ENCODE results near the gene SPAG16. TPM values are rescaled to one million over a fixed set of nuclear protein-coding genes. Genes with fewer than 3 reads are reported as not detected.
"Not testable (repeated sequence)": the region's sequence is repeated elsewhere in the genome, so short reads cannot be mapped to it uniquely, and the experiment has no call there.

SPAG16 gene
- total RNA-seq, 1 donor from 2014 or later, result 7.6 TPM

DNA sequence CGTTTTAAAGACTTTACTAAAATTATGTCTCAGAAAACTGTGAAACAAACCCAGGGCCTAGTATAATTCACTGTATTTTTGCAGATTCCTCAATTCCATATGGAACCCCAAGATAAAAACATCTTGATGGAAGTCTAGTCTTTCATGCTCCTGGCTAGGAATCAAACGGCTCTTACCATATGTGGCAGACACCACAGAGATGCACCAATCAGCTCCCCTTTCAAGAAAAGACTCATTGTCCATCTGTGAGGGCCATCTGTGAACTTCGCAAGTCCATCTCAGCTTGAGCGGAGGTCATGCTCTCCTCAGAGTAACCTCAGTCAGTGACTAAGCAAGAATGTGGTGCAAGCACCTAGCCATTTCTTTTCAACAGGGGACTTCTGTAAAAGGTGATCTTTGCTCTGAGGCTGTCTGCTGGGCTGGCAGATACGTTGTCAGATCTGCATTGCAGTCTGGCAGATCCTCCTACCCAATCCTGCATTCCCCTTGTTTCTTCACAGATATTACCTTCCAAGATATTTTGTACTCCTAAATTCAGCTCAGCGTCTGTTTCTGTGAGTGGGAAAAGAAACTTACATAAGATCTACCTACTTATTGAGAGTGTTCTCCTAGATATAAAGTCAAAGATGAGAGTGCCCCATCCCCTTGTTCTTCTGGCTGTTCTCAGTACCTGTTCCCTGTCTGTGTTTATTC, 419.3 kb downstream of the SPAG16 start:
- Histone ChIP-seq H3K27me3 (no peaks in the 10 kb centered on the region), H3K4me3 (no peak overlapping the region), H3K4me1 (no peaks in the 10 kb centered on the region), H3K9me3 (no peaks in the 10 kb centered on the region), H3K36me3 (no peaks in the 10 kb centered on the region), H3K27ac (no peak overlapping the region)
- TF ChIP-seq, protein P1, sequence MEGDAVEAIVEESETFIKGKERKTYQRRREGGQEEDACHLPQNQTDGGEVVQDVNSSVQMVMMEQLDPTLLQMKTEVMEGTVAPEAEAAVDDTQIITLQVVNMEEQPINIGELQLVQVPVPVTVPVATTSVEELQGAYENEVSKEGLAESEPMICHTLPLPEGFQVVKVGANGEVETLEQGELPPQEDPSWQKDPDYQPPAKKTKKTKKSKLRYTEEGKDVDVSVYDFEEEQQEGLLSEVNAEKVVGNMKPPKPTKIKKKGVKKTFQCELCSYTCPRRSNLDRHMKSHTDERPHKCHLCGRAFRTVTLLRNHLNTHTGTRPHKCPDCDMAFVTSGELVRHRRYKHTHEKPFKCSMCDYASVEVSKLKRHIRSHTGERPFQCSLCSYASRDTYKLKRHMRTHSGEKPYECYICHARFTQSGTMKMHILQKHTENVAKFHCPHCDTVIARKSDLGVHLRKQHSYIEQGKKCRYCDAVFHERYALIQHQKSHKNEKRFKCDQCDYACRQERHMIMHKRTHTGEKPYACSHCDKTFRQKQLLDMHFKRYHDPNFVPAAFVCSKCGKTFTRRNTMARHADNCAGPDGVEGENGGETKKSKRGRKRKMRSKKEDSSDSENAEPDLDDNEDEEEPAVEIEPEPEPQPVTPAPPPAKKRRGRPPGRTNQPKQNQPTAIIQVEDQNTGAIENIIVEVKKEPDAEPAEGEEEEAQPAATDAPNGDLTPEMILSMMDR (IDR thresholded peaks at IDR 0.05), result no peak
- intact Hi-C loops (cut with DNase I), result no loop called here
- DNase-seq (ENCODE audit: low spot score in 2 of 2), result no peak

DNA sequence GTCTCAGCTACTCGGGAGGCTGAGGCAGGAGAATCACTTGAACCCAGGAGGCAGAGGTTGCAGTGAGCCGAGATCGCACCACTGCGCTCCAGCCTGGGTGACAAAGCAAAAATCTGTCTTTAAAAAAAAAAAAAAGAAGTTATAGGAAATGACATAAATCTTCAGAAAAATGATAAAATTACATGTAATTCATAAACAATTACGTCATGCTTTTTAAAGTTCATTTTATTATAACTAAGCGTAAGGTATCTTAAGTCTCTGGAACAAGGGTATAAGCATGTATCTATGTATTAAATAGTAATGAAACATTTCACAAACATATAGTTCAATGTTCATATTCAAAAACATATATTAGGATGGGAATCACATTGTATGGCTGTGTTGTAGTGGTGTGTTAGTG, 425.9 kb downstream of the SPAG16 start:
- Histone ChIP-seq H3K4me1 (no peaks in the 10 kb centered on the region), H3K27ac (no peak overlapping the region)

DNA sequence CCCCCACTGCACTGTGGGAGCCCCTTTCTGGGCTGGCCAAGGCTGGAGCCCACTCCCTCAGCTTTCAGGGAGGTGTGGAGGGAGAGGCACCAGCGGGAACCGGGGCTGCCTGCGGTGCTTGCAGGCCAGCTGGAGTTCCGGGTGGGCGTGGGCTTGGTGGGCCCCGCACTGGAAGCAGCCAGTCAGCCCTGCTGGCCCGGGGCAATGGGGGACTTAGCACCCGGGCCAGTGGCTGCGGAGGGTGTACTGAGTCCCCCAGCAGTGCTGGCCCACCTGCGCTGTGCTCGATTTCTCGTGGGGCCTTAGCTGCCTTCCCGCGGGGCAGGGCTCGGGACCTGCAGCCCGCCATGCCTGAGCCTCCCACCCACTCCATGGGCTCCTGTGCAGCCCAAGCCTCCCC, 434.1 kb downstream of the SPAG16 start:
- H3K4me1 ChIP-seq; H3K27me3 ChIP-seq; H3K36me3 ChIP-seq; H3K4me3 ChIP-seq; H3K27ac ChIP-seq; H3K9me3 ChIP-seq; intact Hi-C loops (cut with DNase I); DNase-seq (ENCODE audit: low spot score in 2 of 2): not testable (repeated sequence)

More for the DNA sequence above, 425.9 kb downstream of the SPAG16 start:
- TF ChIP-seq, protein P1 (IDR thresholded peaks at IDR 0.05), result no peak
- H3K4me3 ChIP-seq, result no peak overlapping the region
- H3K9me3 ChIP-seq, result no peaks in the 10 kb centered on the region
- intact Hi-C loops (cut with DNase I), result no loop called here
- H3K27me3 ChIP-seq, result no peaks in the 10 kb centered on the region
- no peak for DNase-seq (ENCODE audit: low spot score in 2 of 2)
- no peaks in the 10 kb centered on the region for H3K36me3 ChIP-seq

DNA sequence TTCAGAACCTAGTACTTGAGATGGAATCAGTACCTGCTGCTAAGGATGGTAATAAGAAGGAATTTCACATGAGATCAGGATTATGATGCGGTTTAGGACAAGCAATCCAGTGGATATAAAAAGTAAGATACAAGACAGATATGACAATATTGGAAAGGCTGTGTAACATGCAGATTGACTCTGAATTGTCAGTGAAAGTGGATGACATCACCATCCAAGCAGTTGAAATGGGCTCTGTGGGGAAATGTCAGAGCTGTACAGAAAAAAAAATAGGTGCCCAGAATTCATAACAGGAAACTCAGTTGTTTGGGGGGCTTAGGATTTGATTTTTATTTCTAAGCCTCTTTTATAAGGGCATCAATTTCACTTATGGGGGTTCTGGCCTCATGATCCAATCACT, 438.3 kb downstream of the SPAG16 start:
- DNase-seq (ENCODE audit: low spot score in 2 of 2), result no peak
- no peak overlapping the region for H3K27ac ChIP-seq
- H3K4me1 ChIP-seq, result no peaks in the 10 kb centered on the region
- TF ChIP-seq, protein P1 (IDR thresholded peaks at IDR 0.05), result no peak
- H3K27me3 ChIP-seq, result no peaks in the 10 kb centered on the region
- H3K4me3 ChIP-seq, result no peak overlapping the region
- H3K9me3 ChIP-seq, result no peaks in the 10 kb centered on the region
- H3K36me3 ChIP-seq, result no peaks in the 10 kb centered on the region
- intact Hi-C loops (cut with DNase I), result no loop called here

DNA sequence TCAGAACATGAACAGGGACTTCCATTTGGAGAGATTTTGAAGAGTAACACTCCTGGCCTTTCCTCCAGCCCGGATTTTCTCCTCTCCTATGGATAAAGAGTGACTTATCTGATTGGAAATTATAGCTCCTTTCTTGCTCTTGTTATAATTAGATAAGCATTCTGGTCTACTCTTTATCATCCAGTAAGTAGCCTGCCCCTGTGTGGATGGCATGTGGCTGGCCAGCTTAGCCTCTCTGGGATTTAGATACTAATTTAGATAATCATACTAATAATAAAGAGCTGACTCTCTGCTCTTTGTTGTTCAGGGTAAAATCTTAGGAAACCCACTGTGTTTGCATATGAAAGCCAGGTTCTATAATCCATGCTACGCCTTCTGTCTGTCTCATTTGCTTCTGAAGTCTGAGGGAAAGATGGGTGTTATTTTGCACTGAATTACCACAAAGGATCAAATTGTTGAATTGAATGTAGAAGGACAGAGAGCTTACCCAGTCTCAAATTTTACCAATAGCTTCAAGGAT, 438.8 kb downstream of the SPAG16 start:
- TF ChIP-seq, protein P1 (IDR thresholded peaks at IDR 0.05), result no peak
- H3K4me1 ChIP-seq, result no peaks in the 10 kb centered on the region
- no peaks in the 10 kb centered on the region for H3K27me3 ChIP-seq
- no peaks in the 10 kb centered on the region for H3K9me3 ChIP-seq
- H3K4me3 ChIP-seq, result no peak overlapping the region
- no peaks in the 10 kb centered on the region for H3K36me3 ChIP-seq
- H3K27ac ChIP-seq, result no peak overlapping the region
- DNase-seq (ENCODE audit: low spot score in 2 of 2), result no peak
- intact Hi-C loops (cut with DNase I), result no loop called here

DNA sequence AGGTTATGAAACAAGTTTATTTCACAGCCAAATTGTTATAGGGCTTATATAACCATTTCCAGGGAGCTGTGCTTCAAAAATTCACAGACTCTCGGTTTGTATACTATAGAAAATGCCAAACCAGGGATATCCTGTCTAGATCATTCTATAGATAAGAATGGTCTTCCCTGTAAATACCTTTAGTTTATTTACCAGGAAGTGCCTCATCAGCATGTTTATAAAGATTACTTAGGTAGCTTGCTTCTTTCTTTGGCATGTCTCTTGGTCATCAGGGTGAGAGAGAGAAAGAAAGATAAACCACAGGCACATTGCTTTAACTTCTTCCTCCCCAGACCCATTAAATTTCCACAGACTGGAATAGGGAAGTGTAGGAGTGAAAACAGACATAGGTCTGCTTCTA, 439.4 kb downstream of the SPAG16 start:
- DNase-seq (ENCODE audit: low spot score in 2 of 2), result no peak
- Histone ChIP-seq H3K27me3 (no peaks in the 10 kb centered on the region), H3K4me1 (no peaks in the 10 kb centered on the region), H3K36me3 (no peaks in the 10 kb centered on the region), H3K27ac (no peak overlapping the region), H3K4me3 (no peak overlapping the region), H3K9me3 (no peaks in the 10 kb centered on the region)
- TF ChIP-seq, protein P1 (IDR thresholded peaks at IDR 0.05), result no peak
- intact Hi-C loops (cut with DNase I), result no loop called here
